ENCODE measurements around the gene C14orf119. TPM values are rescaled to one million over a fixed set of nuclear protein-coding genes. Genes with fewer than 3 reads are reported as not detected.

C14orf119 gene
- total and polyA plus RNA-seq, 9 of the 15 experiments (the other 6 are each of a cell fraction or from before 2014, with no cell fraction given): 36.7 to 251 (median 51.8) TPM

DNA sequence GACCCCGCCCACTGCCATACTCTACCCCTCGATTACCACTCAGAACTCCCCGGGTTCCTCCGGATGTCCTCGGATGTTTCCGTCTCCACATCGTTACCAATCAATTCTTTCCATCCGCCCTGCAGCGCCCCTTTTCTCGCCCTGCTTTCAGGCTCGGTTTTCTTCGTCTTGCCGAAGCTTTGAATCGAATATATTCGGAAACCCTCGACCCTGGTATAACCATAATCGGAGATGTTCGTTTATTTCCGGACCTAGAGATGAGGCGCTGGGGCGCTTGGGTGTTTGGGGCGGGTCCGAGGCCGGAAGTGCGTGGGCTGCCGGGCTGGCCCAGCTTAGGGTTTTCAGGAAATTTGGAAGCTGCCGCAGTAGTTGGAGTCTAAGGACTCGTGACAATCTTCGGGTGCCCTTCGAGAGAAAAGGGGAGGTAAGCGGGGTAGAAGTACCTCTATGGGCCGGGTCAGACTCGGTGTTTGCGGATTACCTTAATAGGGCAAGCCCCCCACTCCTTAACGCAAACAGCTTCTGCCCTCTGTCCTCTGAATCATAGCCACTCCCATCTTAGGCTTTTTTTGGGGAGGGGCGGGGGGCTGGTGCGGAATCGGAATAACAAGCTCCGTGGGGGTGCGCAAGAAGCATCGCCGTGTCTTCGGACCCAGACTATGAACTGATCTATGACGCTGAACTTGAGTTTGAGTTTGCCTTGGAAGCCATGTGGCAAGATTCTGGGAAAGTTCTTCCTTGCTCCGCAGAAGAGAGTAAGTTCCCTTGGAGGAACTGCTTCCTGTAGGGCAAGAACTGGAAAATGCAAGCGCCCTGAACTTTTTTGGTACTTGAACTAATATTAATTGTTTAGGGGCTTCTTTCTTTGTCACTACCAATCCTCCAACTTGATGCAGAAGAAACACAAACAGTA lies at the start of gene C14orf119 (continued):
- peak; percentile 65 for TF ChIP-seq TBP (optimal IDR thresholded peaks at IDR 0.05; ENCODE audit: low read depth, low read length)
- TF ChIP-seq ZNF707 (CRISPR knock-in tag; conservative IDR thresholded peaks at IDR 0.05): no peak
- no peak for TF ChIP-seq ZNF124 (CRISPR knock-in tag; IDR thresholded peaks at IDR 0.05)
- TF ChIP-seq ZNF253 (CRISPR knock-in tag; conservative IDR thresholded peaks at IDR 0.05): no peak
- no peak for TF ChIP-seq ZNF121 (CRISPR knock-in tag; conservative IDR thresholded peaks at IDR 0.05)
- peak; percentile 86; the same call in 1 of the 2 replicates for TF ChIP-seq GTF2E2 (tag; IDR thresholded peaks at IDR 0.05)
- TF ChIP-seq, protein P1, sequence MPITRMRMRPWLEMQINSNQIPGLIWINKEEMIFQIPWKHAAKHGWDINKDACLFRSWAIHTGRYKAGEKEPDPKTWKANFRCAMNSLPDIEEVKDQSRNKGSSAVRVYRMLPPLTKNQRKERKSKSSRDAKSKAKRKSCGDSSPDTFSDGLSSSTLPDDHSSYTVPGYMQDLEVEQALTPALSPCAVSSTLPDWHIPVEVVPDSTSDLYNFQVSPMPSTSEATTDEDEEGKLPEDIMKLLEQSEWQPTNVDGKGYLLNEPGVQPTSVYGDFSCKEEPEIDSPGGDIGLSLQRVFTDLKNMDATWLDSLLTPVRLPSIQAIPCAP (CRISPR knock-in tag; IDR thresholded peaks at IDR 0.05; ENCODE audit: borderline replicate concordance): no peak
- TF ChIP-seq RBM17 (IDR thresholded peaks at IDR 0.05; ENCODE audit: borderline replicate concordance, low read depth, low read length): no peak
- no peak for TF ChIP-seq ZNF133 (CRISPR knock-in tag; IDR thresholded peaks at IDR 0.05)
- TF ChIP-seq KDM5B (IDR thresholded peaks at IDR 0.05; ENCODE audit: insufficient replicate concordance, low read depth, low read length): peak; percentile 64
- TF ChIP-seq, protein P2, sequence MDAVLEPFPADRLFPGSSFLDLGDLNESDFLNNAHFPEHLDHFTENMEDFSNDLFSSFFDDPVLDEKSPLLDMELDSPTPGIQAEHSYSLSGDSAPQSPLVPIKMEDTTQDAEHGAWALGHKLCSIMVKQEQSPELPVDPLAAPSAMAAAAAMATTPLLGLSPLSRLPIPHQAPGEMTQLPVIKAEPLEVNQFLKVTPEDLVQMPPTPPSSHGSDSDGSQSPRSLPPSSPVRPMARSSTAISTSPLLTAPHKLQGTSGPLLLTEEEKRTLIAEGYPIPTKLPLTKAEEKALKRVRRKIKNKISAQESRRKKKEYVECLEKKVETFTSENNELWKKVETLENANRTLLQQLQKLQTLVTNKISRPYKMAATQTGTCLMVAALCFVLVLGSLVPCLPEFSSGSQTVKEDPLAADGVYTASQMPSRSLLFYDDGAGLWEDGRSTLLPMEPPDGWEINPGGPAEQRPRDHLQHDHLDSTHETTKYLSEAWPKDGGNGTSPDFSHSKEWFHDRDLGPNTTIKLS (IDR thresholded peaks at IDR 0.05; ENCODE audit: borderline replicate concordance, low read depth): peak; percentile 75; the same call in 1 of the 2 replicates
- no peak for TF ChIP-seq CHD1 (IDR thresholded peaks at IDR 0.05; ENCODE audit: low read length)
- TF ChIP-seq, protein P3, sequence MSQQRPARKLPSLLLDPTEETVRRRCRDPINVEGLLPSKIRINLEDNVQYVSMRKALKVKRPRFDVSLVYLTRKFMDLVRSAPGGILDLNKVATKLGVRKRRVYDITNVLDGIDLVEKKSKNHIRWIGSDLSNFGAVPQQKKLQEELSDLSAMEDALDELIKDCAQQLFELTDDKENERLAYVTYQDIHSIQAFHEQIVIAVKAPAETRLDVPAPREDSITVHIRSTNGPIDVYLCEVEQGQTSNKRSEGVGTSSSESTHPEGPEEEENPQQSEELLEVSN (IDR thresholded peaks at IDR 0.05; ENCODE audit: borderline replicate concordance in 1 of 2, extremely low read depth in 1 of 2, insufficient read depth in 1 of 2, insufficient read length in 1 of 2, low read depth in 1 of 2, low read length in 1 of 2, poor library complexity in 1 of 2, severe bottlenecking in 1 of 2): no peak
- no peak for TF ChIP-seq ZNF589 (CRISPR knock-in tag; IDR thresholded peaks at IDR 0.05; ENCODE audit: low read depth)
- TF ChIP-seq, protein P4, sequence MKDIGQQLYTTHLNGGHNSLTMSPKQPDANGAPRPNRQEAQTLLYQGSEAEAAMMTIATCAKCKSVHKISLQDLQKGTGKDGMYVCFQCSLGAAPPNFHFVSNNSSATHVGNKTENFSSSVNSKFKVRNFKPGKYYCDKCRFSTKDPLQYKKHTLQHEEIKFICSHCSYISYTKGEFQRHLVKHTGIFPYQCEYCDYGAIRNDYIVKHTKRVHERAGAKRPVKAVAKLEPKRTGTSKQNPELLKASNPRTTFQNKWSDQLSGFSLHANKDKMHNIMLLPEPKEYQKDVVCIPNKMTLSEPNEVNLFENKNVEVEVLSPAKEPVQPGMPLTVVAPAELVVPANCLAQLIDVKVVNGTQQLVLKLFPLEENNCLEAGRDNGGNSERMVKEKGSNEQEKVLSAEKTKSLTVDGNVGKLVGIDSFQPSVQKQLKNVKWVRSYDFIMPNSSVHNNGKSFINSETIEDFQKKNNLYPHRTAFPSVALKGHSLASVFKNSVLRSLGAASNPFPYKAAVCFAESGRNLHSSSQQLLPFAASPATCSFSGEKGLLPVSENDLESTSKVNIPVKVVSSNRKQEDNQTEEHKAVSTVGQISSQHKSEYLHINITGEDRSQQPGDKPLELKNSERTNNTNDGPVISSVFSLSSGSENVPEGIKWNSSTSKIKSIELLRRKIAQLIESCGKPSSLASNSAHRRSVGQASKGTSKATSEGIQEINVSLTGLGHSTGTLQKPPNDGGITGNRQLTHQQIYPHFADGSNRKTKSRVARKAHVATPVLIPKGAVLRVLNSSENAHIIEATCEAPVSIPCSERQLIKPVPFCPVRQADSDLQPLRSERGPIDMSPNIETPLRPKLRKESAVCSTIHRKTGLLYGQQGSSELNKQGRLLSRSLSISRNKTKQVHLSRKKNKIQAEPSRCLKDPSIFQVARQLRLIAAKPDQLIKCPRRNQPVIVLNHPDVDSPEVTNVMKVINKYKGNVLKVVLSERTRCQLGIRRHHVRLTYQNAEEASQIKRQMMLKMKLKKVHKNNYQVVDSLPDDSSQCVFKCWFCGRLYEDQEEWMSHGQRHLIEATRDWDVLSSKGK (CRISPR knock-in tag; IDR thresholded peaks at IDR 0.05): no peak
- TF ChIP-seq, protein P5, sequence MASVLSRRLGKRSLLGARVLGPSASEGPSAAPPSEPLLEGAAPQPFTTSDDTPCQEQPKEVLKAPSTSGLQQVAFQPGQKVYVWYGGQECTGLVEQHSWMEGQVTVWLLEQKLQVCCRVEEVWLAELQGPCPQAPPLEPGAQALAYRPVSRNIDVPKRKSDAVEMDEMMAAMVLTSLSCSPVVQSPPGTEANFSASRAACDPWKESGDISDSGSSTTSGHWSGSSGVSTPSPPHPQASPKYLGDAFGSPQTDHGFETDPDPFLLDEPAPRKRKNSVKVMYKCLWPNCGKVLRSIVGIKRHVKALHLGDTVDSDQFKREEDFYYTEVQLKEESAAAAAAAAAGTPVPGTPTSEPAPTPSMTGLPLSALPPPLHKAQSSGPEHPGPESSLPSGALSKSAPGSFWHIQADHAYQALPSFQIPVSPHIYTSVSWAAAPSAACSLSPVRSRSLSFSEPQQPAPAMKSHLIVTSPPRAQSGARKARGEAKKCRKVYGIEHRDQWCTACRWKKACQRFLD (CRISPR knock-in tag; IDR thresholded peaks at IDR 0.05): no peak
- no peak for TF ChIP-seq GABPB2 (CRISPR knock-in tag; conservative IDR thresholded peaks at IDR 0.05)

Data from K562 (cell line).